DMS53 treated with DMSO at 0.1 percent for 48 hours (cell line): ENCODE data around the gene ELFN2.

Experiments
- DNase-seq: peaks from one replicate; lab custom pipeline; 2025; ENCODE audit not compliant: unreplicated experiment; lab: John Stamatoyannopoulos, UW

ELFN2 gene

DNA sequence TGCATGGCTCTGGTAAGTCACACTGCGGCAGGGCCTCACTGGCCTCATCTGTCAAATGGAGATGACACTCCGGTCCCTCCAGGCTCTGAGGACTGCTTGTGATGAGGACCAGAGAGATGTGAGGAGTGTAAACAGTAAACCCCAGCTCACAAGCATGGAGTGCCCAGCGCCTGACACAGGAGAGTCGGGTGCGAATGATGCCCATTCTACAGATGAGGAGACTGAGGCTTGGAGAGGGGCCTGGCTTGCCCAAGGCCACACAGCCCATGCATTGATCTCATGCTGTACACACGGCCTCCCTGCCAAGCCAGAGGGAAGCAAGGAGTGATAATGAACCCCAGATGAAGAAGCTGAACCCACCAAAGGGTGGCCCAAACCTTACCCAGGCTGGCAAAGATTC lies 37.2 kb downstream of the ELFN2 start:
- no peak for DNase-seq

DNA sequence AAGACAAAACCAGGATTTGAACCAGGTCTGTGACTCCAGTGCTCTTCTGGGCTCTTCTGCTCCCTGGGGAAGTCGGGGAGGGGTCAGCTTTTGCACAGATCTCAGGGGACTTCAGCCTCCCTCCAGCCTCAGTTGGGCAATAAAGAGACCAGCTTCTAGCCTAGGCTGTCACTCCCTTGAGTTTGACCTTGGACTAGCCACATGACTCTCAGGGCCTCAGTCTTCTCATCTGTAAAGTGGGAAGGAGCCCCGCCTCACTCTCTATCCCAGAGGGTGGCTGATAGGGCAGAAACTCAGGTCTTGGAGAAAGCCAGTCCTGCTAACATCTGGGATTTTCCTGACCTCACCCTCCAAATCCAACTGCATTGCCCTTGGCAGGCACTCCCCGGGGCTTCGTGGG lies 38.7 kb downstream of the ELFN2 start:
- no peak for DNase-seq

DNA sequence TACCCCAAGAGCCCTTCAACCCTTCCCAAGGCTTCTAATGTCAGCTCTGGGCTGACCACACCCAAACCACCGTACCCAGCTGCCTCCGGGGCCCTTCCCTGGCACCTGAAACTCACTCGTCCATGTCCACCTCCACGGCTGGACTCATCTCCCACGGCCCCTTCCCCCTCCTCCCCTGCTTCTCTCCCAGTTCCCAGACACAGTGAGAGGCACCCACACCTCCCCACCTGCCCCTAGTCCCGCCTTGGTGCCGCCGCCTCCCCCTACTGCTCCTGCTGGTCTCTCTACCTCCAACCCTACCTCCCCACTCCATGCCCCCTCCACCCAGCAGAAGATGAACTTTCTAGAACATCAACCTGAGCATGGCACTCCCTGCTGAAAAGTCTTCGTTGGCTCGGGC lies 39.5 kb downstream of the ELFN2 start:
- DNase-seq: no peak

DNA sequence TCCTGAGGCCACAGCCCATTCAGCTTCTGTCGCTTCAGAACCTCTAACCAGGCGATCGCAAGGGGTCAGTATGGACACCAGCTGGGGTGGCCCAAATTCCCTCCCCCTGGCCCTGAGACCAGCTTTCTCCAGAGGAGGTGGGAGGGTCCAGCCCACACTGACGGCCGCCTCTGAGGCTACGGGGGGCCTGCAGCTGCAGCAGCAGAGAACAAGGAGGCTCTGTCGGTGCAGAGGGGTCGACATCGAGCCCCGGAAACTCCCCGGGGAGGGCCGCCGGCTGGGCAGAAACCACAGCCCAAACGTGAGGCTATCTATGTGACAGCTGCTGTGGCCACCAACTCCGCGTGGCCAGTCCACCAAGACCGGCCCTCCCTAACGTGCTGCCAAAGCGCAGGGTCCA lies 40.8 kb downstream of the ELFN2 start:
- DNase-seq: no peak

DNA sequence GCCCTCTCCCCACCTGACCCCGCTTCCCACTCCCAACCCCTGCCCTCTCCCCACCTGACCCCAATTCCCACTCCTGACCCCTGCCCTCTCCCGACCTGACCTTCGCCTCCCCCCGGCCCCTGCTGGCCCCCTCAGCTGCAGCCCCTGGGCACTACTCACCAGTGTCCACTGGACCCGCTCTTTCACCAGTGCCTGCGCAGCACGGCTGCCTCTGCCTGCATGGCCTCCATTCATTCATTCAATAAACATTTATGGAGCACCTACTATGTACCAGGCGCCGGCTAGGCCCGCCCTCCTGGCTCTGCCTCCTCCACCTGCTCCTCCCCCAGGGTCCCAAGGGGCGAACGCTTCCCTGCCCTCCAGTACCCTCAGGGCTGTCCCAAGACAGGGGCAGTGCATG lies 42.6 kb downstream of the ELFN2 start:
- DNase-seq: no peak

DNA sequence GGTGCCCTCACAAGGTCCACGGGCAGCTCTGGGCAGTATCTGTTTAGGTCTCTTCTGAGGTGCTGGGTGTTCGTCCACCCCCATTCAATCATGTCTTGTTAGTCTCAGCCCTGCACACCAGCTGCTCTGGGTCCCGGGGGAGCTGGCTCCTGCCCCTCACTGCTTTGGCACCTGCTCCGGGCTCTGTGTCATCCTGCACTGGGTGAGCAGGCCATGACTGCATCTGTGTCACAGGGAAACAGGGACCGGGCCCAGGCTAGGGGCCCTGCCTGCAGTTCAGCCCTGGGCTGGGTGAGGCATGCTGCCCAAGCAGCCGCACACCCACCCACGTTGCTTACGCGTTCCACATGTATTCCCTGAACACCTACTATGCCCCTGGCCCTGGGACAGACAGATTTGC lies 43.9 kb downstream of the ELFN2 start:
- no peak for DNase-seq

DNA sequence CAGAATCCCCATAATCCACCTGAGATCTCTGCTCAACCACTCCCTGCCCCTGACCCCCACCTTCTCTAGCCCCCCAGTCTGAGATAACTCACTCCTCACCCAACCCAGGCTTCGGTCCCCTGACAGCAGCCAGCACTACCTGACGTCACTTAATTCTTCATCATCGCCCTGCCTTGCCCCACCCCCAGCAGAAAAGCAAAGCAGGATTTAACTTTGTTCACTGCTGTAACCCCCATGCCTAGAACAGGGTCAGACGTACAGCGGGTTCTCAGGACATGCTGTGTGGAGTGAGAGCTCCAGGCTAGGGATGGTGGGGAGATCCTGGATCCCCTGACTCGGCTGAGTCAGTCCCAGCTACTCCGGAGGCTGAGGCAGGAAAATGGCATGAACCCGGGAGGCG lies 45.8 kb downstream of the ELFN2 start:
- DNase-seq: no peak

DNA sequence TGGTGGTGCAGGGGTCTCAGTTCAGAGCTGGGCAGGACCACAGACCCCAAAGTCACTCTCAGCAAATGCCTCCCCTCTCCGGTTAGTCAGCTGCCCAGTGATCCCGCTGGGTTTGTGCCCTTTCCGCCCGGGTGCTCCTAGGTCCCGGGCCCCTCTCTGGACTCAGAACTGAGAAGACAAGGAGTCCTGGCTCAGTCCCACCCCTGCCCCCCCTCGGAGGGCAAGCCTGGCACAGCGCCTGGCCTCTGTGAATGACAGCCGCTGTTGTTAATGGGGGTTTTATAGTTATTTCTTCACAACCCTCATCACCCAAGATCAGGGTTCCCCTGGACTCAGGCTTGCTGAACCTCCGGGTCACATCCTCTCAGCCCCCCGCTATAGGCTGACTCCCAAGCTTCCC lies 47.6 kb downstream of the ELFN2 start:
- no peak for DNase-seq

DNA sequence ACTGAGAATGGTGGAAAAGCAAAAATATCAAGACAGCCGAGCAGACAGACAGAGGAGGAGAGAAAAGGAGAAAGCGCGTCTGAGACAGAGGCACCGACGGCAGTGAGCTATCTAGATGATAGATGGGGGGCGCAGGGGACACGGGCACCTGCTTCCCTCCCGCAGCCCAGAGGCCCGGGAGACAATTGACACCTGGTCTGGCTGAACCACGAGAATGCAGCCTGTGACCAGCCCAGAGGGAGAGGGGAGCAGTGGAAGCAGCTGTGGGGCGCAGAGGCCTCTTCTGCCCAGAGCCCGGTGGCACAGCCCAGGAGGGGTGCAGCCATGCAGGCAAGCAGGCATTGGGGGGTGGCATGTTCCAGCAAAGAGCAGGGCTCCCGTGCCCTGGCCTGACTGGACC lies 48.2 kb downstream of the ELFN2 start:
- DNase-seq: no peak

DNA sequence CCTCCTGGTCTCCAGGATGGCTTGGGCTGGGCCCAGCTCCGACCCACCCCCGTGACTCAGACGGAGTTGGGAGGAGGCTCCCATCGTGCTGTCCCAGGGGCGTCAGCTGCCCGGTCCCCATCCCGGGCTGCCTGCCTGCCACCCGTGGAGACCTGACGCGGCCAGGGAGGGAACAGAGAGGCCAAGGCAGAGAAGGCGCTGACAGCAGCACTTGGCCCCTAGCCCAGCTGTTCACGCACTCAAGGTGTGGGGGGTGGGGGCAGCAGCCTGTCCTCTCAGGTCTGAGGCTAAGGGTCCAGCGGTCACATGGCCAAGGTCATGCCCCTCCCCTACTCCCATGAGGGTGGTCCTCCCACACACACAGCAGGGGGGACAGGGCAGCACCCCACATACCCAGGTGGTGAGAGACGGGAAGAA lies 48.6 kb downstream of the ELFN2 start:
- no peak for DNase-seq

DNA sequence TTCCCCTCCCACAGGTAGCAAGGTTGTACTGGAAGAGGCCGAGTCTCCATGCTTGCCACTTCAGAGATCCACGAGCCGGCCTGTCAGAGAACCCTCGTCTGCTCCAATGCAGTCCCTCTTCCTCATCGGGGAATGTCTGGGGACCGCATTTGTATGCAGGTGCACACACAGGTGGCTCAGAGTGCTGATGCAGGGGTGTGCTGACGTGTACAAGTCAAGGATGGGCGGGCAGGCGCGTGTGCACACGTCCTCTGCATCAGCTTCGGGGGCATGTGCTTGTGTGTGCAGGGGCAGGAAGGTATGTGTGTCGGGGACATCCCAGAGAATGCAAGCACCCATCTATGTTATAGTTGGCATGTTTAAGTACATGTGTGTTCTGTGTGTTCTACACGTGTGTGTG lies 49.4 kb downstream of the ELFN2 start:
- DNase-seq: no peak

DNA sequence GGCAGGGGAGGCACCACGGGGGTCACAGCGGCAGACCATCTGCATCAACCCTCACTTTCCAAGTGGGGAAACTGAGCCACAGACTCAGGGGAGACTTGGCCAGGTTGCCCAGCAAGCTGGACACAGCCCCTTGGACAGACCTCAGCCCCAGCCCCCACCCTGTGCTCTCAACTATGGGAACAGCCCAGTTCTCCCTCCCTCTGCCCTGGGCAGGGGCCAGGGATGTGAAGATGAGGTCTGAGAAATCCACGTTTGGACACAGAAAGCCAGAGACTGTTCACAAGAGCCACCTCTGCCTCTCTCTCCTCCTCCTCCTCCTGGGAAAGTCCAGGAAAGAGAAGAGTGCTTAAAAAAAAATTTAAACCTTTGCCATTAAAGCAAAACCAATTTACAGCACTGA lies 50.1 kb downstream of the ELFN2 start:
- DNase-seq: no peak

DNA sequence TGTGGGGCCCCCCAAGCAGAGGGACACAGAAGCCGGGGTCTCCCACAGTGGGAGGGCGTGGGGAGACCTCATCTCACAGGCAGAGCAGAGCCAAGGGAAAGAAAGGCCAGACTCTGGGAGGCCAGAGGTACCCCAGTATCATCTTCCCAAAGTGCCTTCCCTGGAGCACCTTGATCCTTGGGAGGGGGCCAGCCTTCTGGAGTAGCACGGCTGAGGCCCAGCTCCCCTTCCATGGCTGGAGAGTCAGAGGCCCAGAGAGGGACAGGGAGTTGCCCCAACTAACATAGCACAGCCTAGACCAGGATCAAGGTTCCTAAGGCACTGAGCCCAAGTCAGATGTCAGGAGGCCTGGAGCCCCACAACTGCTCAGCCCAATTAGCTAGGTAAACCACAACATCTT lies 50.6 kb downstream of the ELFN2 start:
- no peak for DNase-seq

DNA sequence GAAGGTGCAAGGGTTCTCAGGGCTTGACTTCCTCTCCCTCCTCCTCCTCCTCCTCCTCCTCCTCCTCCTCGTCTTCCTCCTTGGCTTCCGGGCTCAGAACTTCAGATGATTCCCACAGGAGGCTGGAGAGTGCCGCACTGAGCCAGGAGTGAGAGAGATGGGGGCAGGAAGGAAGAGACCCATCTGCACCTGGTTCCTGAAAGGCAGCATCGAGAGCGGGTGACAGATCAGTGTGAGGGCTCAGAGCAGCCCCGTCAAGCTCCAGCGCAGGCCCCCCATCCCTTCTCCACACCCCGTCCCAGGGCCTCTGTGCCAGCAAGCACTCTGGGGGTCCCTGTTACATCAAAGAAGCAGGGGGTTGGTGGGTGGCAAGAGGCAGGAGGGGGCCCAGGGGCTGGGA lies 51.5 kb downstream of the ELFN2 start:
- no peak for DNase-seq

DNA sequence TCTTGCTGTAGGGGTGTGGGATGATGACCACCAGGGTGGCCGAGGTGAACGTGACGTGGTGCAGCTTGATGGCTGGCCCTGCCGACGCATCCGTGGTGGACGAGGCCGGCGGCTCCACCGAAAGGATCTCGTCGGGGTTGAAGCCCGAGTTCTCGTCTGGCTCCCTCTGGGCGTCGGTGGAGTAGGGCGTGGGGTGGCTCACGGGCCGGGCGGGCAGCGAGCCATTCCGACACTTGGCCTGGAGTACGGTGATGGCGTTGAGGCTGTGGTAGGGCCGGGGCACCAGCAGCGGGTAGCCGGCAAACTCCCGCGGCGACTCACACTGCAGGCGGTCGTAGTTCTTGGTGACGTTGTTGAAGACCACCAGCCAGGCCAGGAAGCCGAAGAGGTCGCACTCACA lies 52.7 kb downstream of the ELFN2 start:
- DNase-seq: no peak

DNA sequence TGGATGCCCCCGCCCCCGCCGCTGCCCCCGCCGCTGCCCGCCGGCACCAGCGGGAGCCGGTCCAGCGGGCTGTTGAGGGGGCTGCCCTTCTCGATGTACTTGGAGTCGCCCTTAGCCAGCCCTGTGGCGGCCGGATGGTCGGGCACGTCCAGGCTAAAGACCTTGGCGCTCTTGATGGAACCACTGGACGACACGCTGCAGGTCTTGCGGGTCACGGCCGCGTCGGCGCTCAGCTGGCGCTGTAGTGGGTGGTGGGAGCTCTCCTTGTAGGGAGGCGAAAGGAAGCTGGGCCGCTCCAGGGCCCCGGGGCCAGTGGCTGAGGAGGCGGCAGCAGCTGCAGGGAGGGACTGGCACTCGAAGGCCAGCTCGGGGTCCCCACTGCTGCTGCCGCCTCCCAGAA lies 53.8 kb downstream of the ELFN2 start:
- DNase-seq: no peak

DNA sequence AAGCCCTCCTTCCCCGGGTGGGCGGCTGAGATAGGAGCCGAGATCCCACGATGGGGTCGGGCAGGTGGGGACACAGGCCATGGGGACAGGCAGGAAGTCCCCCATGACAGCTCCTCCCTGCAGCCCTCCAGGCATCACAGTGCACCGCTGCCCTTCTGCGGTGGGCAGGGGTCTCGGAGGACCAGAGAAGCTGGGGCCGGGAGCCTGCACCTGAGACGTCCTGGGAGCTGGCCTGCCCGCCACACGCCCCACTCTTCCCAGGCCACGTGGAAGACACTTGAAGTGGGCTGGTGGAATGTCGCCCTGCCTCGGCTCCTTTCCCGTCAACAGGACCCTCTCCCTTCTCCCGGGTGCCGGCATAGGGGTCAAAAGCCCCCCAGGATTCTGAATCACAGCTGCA lies 55.4 kb downstream of the ELFN2 start:
- DNase-seq: no peak

DNA sequence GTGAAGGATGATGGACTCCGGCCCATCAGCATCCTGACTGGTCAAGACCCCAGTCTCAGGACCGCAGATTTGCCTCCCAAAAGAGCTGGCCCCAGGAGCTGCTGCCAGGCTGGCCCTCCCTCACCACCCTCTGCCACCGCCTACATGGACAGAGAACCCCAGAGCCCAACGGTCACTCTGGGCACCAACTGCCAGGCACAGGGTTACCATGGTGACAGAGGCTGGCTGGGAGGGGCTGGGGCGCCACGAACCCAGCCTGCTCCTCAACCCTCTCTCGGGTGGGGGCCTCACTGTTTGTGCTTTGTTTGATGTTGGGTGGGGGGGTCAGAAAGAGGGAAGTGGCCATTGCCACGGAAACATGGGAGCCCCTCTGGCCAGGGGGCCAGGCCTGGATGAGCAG lies 55.8 kb downstream of the ELFN2 start:
- no peak for DNase-seq

DNA sequence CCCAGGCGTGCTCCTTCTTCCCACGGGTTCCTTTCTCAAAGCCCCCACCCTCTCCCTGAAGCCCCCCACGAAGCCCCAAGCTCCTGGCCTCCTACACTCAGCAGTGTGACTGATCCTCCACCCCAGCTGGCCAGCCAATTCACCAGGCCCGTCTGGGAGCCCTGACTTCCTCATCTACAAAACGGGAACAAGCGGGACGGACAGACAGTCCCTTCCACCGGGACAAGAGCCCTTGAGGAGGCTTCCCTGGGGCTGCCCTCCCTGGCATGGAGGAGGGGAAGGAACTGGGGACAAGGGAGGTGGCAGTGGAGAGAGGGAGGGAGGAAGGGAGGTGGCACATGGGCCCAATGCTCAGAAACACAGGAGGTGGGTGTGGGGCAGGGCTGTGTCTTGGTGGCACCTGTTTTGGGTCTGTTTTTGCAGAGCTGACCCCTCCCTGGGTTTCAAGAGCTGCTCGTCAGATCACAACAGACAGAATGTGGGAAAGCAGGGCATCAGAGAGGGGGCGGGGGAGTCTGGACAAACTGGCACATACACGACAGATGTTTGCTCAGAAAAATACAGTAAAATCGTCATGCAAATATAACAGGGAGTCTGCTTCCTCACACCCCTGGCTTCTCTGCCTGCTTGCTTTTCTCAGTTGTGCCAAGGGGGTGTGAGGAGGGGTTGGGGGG lies 56.8 kb downstream of the ELFN2 start:
- DNase-seq: no peak

DNA sequence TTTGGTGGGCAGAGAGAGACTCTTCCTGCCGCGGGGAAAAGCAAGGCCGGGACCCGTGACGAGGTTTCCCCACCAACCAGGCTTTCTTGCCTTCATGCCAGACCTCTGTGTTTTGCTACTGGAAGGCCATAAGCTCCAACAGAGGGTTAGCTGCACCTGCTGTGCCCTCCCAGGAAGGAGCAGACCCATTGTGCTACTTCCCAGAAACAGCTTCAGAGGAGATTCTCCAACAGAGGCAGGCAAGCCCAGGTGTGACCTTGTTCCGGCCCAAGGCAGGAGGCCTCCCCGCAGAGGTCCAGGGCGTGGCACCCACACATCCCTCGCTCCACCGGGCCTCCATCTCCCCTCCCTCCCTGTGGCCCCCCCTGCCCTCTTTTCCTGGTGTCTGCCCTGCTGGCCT lies 57.8 kb downstream of the ELFN2 start:
- no peak for DNase-seq

DNA sequence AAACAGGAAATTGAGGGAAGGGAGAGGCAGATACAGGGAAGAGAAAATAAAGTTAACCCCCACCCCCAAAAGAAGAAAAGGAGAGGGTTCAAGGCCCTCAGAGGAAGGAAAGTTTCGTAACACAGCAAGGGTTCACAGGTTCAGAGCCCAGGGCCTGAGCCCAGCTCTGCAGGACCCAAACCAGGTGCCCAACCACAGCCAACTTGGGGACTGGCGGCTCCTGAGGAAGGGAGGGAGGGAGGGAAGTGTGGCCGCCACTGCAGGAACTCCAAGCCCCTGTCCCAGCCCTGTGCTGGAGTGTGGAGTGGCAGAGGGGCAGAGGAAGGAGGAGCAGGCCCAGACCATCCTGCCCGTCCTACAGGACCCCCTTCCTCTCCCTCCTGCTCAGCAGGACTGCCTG lies 59.2 kb downstream of the ELFN2 start:
- no peak for DNase-seq

DNA sequence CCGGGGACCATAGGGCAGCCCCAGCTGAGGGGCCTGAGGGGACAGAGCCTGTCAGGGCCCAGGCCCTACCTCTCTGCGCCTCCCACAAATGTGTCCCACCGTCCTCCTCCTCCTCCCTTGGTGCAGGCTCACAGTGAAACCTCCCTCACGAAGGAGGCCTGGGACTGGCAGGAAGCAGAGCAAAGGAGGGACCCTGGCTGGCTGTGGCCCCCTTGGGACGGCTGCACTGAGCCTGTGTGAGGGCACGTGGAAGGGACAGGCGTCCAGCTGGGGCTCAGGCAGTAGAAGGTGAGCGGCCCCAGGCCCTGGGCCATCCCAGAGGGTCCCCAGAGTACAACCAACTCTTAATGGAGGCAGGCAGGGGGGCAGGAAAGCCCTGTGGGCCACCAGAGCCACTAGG lies 60.7 kb downstream of the ELFN2 start:
- DNase-seq: no peak

DNA sequence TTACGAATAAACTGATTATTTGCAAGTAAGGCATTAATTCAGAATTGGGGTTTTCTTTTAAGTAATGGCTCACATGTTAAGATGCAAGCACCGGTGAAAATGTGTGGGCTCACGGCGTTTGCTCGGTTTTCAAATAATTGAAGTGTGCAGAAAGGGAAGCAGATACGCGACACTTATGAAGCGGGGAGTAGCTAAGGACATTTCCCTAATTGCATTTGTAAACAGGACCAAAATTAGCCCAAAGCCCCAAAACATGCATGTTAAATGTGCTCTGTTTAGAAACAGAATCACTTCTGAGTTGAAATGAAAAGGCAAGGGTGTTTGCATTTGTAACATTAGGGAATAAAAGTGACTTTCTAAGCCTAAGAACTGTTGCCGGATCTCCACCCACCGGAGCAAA lies 61.3 kb downstream of the ELFN2 start:
- no peak for DNase-seq
